ENCODE data around the gene ZCCHC18. TPM values are rescaled to one million over a fixed set of nuclear protein-coding genes. Genes with fewer than 3 reads are reported as not detected.
"Not testable (repeated sequence)": the region's sequence is repeated elsewhere in the genome, so short reads cannot be mapped to it uniquely, and the experiment has no call there.

ZCCHC18 gene
- 0.35 and 0.69 TPM in 2 replicates for total RNA-seq

- H3K4me1 Mint-ChIP-seq: peaks cover 10% of the 10 kb centered on the region
- no peaks in the 10 kb centered on the region for H3K9me3 Mint-ChIP-seq
- DNase-seq: peak; percentile 76
- H3K36me3 Mint-ChIP-seq (ENCODE audit: low read depth): no peaks in the 10 kb centered on the region
- peak within 1 kb of the TSS; percentile 88 for H3K4me3 Mint-ChIP-seq
- H3K27ac Mint-ChIP-seq: peak within 1 kb of the TSS; percentile 71
- intact Hi-C loops (cut with micrococcal nuclease): loop anchor here (2.0 to 5.0 kb wide), 3 partner anchors 24 to 425 kb away; partner anchors contain the start of gene MORF4L2
- H3K27me3 Mint-ChIP-seq: peaks cover 2% of the 10 kb centered on the region
Observed at GRCh38 chrX:104112326-104112951, at the start of gene ZCCHC18. Gene ZCCHC18 (plus strand): TSS chrX:104112523. CDS start chrX:104114112, 1,589 bp downstream.

GRCh38 chrX:104062636-104063035 is 49.7 kb upstream of the ZCCHC18 start:
- DNase-seq; H3K9me3 Mint-ChIP-seq; H3K27me3 Mint-ChIP-seq; H3K27ac Mint-ChIP-seq; intact Hi-C loops (cut with micrococcal nuclease); H3K4me1 Mint-ChIP-seq; H3K36me3 Mint-ChIP-seq (ENCODE audit: low read depth); H3K4me3 Mint-ChIP-seq: not testable (repeated sequence)

DNA sequence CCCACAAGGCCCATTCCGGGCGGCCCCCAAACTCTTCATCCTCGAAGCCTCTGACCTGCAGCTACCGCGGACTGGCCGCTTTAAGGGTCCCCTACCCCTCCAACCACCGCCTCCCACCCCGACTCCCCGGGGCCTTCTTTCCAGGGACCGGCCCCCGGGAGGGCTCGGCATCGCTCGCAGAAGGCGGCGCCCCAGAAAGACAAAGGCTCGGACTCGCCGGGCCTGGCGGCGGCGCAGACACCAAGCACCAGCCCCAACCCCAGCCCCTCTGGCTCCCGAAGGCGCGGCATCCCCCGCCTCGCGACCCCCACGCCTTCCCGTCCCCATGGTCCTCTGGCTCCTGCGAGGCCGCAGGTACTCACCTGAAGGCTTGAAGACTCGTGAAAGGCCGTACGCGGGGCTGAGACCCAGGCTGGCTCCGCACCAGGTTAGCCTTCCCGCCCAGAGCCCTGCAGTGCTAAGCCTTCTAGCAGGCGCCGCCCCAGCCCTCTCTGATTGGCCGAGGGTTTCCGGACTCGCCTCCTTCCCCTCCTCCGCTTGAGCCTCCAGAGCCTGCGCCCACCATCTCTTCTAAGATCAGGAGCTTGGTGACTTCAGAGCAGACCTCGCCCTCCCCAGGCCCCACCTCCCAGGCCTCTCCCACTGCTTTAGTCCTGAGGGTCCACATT is 36.4 kb upstream of the ZCCHC18 start, which contains the start of gene TMSB15C:
Gene TMSB15C (minus strand): TSS at position 459 of the 668 bp plus-strand sequence.
- intact Hi-C loops (cut with micrococcal nuclease); DNase-seq; H3K27me3 Mint-ChIP-seq; H3K9me3 Mint-ChIP-seq; H3K27ac Mint-ChIP-seq; H3K36me3 Mint-ChIP-seq (ENCODE audit: low read depth); H3K4me1 Mint-ChIP-seq; H3K4me3 Mint-ChIP-seq: not testable (repeated sequence)

DNA sequence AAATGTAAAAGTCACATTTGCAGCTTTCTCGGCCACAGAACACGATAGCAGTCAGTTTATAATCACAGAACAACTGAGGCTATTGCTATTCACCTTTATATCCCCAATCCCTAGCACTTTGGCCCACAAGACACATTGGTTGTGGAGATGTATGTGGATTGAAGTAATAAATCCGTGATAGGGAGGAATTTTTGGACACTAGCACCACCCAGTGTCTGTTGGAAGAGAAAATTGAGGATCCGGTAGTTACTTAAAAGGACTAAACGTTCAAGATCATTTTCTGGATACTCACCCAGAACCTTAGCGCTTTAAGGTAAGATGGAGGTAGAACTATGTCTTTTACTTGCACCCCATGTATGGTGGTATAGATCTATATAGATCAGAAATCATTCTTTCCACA is 34.5 kb upstream of the ZCCHC18 start:
- DNase-seq; H3K4me1 Mint-ChIP-seq; intact Hi-C loops (cut with micrococcal nuclease); H3K27me3 Mint-ChIP-seq; H3K27ac Mint-ChIP-seq; H3K36me3 Mint-ChIP-seq (ENCODE audit: low read depth); H3K9me3 Mint-ChIP-seq; H3K4me3 Mint-ChIP-seq: not testable (repeated sequence)

- no peaks in the 10 kb centered on the region for H3K9me3 Mint-ChIP-seq
- H3K4me1 Mint-ChIP-seq: no peaks in the 10 kb centered on the region
- H3K36me3 Mint-ChIP-seq (ENCODE audit: low read depth): no peaks in the 10 kb centered on the region
- peaks cover 3% of the 10 kb centered on the region for H3K27me3 Mint-ChIP-seq
- H3K4me3 Mint-ChIP-seq: no peak overlapping the region
- intact Hi-C loops (cut with micrococcal nuclease): no loop called here
- no peak overlapping the region for H3K27ac Mint-ChIP-seq
- no peak for DNase-seq
Observed at GRCh38 chrX:104084063-104084462, 28.3 kb upstream of the ZCCHC18 start.

- DNase-seq: no peak
- no peak overlapping the region for H3K4me3 Mint-ChIP-seq
- no peak overlapping the region for H3K27ac Mint-ChIP-seq
- H3K9me3 Mint-ChIP-seq: no peaks in the 10 kb centered on the region
- peaks cover 3% of the 10 kb centered on the region for H3K27me3 Mint-ChIP-seq
- H3K4me1 Mint-ChIP-seq: no peaks in the 10 kb centered on the region
- H3K36me3 Mint-ChIP-seq (ENCODE audit: low read depth): no peaks in the 10 kb centered on the region
- intact Hi-C loops (cut with micrococcal nuclease): no loop called here
Observed at GRCh38 chrX:104084534-104085277, 27.6 kb upstream of the ZCCHC18 start.

DNA sequence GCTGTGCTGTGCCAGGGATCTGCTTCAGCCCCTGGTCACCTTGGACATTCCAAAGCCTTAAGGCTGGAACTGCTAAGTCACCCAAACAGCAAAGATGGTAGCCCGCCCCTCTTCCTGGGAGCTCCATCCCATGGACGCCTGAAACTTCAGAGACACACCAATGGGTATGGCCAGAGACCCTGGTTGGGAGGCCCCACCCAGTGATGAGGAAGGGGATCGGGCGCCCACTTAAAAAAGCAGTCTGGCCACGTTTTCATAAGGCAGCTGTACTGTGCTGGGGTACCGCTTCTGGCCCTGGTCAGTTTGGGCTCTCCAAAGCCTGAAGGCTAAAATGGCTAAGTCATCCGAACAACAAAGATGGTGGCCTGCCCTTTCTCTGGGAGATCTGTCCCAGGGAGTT is 26.8 kb upstream of the ZCCHC18 start:
- no peaks in the 10 kb centered on the region for H3K9me3 Mint-ChIP-seq
- H3K36me3 Mint-ChIP-seq (ENCODE audit: low read depth): no peaks in the 10 kb centered on the region
- DNase-seq: no peak
- H3K4me3 Mint-ChIP-seq: no peak overlapping the region
- H3K27me3 Mint-ChIP-seq: peaks cover 3% of the 10 kb centered on the region
- intact Hi-C loops (cut with micrococcal nuclease): no loop called here
- H3K27ac Mint-ChIP-seq: no peak overlapping the region
- H3K4me1 Mint-ChIP-seq: no peaks in the 10 kb centered on the region

- Mint-ChIP-seq H3K9me3 (no peaks in the 10 kb centered on the region), H3K36me3 (ENCODE audit: low read depth) (no peaks in the 10 kb centered on the region), H3K27me3 (peaks cover 3% of the 10 kb centered on the region), H3K4me1 (no peaks in the 10 kb centered on the region), H3K27ac (no peak overlapping the region), H3K4me3 (no peak overlapping the region)
- no peak for DNase-seq
- intact Hi-C loops (cut with micrococcal nuclease): no loop called here
Observed at GRCh38 chrX:104085919-104086318, 26.4 kb upstream of the ZCCHC18 start.

- H3K4me1 Mint-ChIP-seq: no peaks in the 10 kb centered on the region
- H3K27me3 Mint-ChIP-seq: peaks cover 13% of the 10 kb centered on the region
- H3K4me3 Mint-ChIP-seq: no peak overlapping the region
- H3K36me3 Mint-ChIP-seq (ENCODE audit: low read depth): no peaks in the 10 kb centered on the region
- DNase-seq: peak; percentile 79
- H3K9me3 Mint-ChIP-seq: no peaks in the 10 kb centered on the region
- intact Hi-C loops (cut with micrococcal nuclease): loop anchor here (1.0 kb wide), 2 partner anchors 15 to 38 kb away; no protein-coding TSS in a partner anchor
- no peak overlapping the region for H3K27ac Mint-ChIP-seq
Observed at GRCh38 chrX:104098151-104098808, 14.0 kb upstream of the ZCCHC18 start.

DNA sequence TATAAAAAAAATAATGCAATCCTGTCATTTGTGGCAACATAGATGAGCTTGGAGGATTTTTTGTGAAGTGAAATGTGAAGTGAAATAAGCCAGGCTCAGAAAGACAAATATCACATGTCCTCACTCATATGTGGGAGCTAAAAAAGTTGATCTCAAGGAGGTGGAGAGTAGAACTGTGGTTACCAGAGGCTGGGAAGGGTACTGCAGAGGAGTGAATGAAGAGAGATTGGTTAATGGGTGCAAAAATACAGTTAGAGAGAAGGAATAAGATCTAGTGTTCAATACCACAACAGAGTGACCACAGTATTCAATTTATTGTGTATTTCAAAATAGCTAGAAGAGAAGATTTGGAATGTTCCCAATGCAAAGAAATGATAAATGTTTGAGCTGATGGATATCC is 13.4 kb upstream of the ZCCHC18 start:
- Mint-ChIP-seq H3K36me3 (ENCODE audit: low read depth) (no peaks in the 10 kb centered on the region), H3K27ac (no peak overlapping the region), H3K9me3 (no peaks in the 10 kb centered on the region), H3K4me3 (no peak overlapping the region), H3K27me3 (peaks cover 10% of the 10 kb centered on the region), H3K4me1 (no peaks in the 10 kb centered on the region)
- intact Hi-C loops (cut with micrococcal nuclease): loop anchor here (1.0 kb wide), 2 partner anchors 14 to 37 kb away; no protein-coding TSS in a partner anchor
- DNase-seq: no peak

GRCh38 chrX:104104676-104105075 is 7.6 kb upstream of the ZCCHC18 start:
- no peaks in the 10 kb centered on the region for H3K9me3 Mint-ChIP-seq
- no peak for DNase-seq
- no peak overlapping the region for H3K27ac Mint-ChIP-seq
- intact Hi-C loops (cut with micrococcal nuclease): no loop called here
- H3K4me1 Mint-ChIP-seq: no peaks in the 10 kb centered on the region
- no peaks in the 10 kb centered on the region for H3K27me3 Mint-ChIP-seq
- no peak overlapping the region for H3K4me3 Mint-ChIP-seq
- H3K36me3 Mint-ChIP-seq (ENCODE audit: low read depth): no peaks in the 10 kb centered on the region

DNA sequence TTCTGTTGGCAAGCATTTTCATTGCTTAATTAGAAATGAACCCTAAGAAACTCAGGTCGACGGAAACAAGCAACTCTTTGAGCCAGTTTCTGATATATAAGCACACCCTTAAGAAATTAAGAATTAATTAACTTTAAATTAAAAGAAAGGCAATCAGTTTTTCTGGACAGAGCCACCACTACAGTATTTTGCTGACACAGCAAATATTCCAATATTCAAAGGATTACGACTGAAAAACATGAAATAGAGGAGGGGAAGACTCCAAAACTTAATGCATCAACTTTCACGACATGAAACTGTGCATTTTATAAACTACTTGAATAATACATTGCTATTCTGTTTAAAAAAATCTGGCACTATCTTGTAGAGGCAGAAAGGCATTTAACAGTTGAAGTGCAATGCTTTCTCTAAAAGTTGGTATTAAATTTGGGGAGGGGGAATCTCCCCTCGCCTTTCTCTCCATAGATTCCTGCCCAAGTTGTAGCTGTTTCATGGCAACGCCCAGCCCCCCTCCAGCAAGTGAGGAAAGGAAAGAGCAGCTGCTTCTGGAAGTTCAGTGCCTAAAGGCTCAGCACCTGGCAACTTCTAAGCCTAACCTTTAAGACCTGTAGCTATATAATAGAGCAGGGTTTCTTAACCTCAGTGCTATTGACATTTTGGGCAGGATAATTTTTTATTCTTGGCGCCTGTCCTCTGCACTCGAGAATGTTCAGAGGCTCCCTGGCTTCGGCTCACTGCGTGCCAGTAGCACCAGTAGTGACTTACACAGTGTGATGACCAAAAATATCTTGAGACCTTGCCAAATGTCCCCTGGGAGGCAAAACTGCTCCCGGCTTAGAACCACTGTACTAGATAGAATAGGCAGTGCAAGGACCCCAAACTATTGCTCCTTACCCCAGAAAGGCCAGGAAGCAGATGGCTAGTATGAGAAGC is 6.7 kb upstream of the ZCCHC18 start:
- Mint-ChIP-seq H3K27me3 (no peaks in the 10 kb centered on the region), H3K4me1 (no peaks in the 10 kb centered on the region), H3K36me3 (ENCODE audit: low read depth) (no peaks in the 10 kb centered on the region), H3K9me3 (no peaks in the 10 kb centered on the region), H3K4me3 (no peak overlapping the region), H3K27ac (no peak overlapping the region)
- DNase-seq: no peak
- intact Hi-C loops (cut with micrococcal nuclease): no loop called here

DNA sequence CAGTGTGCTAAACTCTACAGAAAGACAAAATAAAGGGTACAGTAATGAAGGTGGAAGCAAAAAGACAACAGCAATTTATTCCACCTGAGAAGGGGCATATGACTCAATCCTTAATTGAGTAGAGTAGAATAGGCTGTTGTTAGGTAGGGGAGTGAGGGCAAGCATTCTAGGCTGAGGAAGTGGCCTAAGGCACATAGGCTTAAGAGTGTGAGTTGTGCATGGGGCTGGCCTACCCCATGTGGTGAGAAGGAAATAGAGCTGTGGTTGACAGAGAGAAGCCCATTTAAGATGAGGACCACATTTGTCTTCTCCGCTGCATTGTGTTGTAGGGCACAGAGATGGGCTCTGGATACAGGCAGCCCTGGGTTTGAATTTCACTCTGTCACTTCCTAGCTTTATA is 3.4 kb upstream of the ZCCHC18 start:
- no peak overlapping the region for H3K4me3 Mint-ChIP-seq
- no peak overlapping the region for H3K27ac Mint-ChIP-seq
- no peaks in the 10 kb centered on the region for H3K36me3 Mint-ChIP-seq (ENCODE audit: low read depth)
- H3K27me3 Mint-ChIP-seq: peaks cover 2% of the 10 kb centered on the region
- no peaks in the 10 kb centered on the region for H3K9me3 Mint-ChIP-seq
- peaks cover 9% of the 10 kb centered on the region for H3K4me1 Mint-ChIP-seq
- no peak for DNase-seq
- intact Hi-C loops (cut with micrococcal nuclease): no loop called here
